HUES48 (cell line): ENCODE data around the gene R3HDM2.
"Not testable (repeated sequence)": the region's sequence is repeated elsewhere in the genome, so short reads cannot be mapped to it uniquely, and the experiment has no call there.

ENCODE experiments used
- H3K27ac ChIP-seq: one replicate; pipeline ENCODE4 v1.7.0; 2013; ENCODE audit warnings: low read depth, low read length, inconsistent platforms
- H3K27me3 ChIP-seq: 2 replicates; pipeline ENCODE4 v1.6.1; 2013; ENCODE audit warnings: mild to moderate bottlenecking, low read length; ENCODE audit not compliant: control insufficient read depth, insufficient read depth
- H3K36me3 ChIP-seq: 2 replicates; pipeline ENCODE4 v1.6.1; 2013; ENCODE audit warnings: low read length; ENCODE audit not compliant: control insufficient read depth, insufficient read depth
- H3K4me1 ChIP-seq: 2 replicates; pipeline ENCODE4 v1.6.1; 2013; ENCODE audit warnings: mild to moderate bottlenecking, low read length; ENCODE audit not compliant: control insufficient read depth, insufficient read depth
- H3K4me3 ChIP-seq: 2 replicates; pipeline ENCODE4 v1.5.1; 2013; ENCODE audit warnings: mild to moderate bottlenecking, low read depth, low read length
- H3K9ac ChIP-seq: 2 replicates; pipeline ENCODE4 v1.6.1; 2013; ENCODE audit warnings: mild to moderate bottlenecking, low read depth, low read length, moderate library complexity
- H3K9me3 ChIP-seq: 2 replicates; pipeline ENCODE4 v1.6.1; 2013; ENCODE audit warnings: low read length; ENCODE audit not compliant: control insufficient read depth, insufficient read depth

R3HDM2 gene

GRCh38 chr12:57343703-57344378, 87.0 kb downstream of the R3HDM2 start:
- H3K27me3 ChIP-seq = no peaks in the 10 kb centered on the region

GRCh38 chr12:57342207-57342691, 88.6 kb downstream of the R3HDM2 start:
- Histone ChIP-seq H3K36me3 (no peaks in the 10 kb centered on the region), H3K4me3 (no peak overlapping the region), H3K9me3 (no peaks in the 10 kb centered on the region), H3K27me3 (no peaks in the 10 kb centered on the region), H3K4me1 (peaks cover 26% of the 10 kb centered on the region), H3K9ac (no peak overlapping the region), H3K27ac (peak overlapping the region; percentile 65)

More at GRCh38 chr12:57343703-57344378, 87.0 kb downstream of the R3HDM2 start:
- H3K9ac ChIP-seq = no peak overlapping the region
- no peaks in the 10 kb centered on the region for H3K9me3 ChIP-seq
- H3K36me3 ChIP-seq = no peaks in the 10 kb centered on the region
- H3K4me3 ChIP-seq = no peak overlapping the region
- H3K4me1 ChIP-seq = peaks cover 26% of the 10 kb centered on the region
- H3K27ac ChIP-seq = no peak overlapping the region

GRCh38 chr12:57341275-57341990, 89.4 kb downstream of the R3HDM2 start:
- no peaks in the 10 kb centered on the region for H3K36me3 ChIP-seq
- peaks cover 26% of the 10 kb centered on the region for H3K4me1 ChIP-seq

GRCh38 chr12:57340104-57340503, 90.7 kb downstream of the R3HDM2 start:
- Histone ChIP-seq H3K9me3 (no peaks in the 10 kb centered on the region), H3K4me3 (no peak overlapping the region), H3K36me3 (no peaks in the 10 kb centered on the region), H3K27me3 (no peaks in the 10 kb centered on the region), H3K9ac (no peak overlapping the region), H3K4me1 (peaks cover 26% of the 10 kb centered on the region), H3K27ac (no peak overlapping the region)

More at GRCh38 chr12:57341275-57341990, 89.4 kb downstream of the R3HDM2 start:
- no peaks in the 10 kb centered on the region for H3K27me3 ChIP-seq
- no peak overlapping the region for H3K4me3 ChIP-seq
- H3K27ac ChIP-seq = peak overlapping the region; percentile 65
- no peaks in the 10 kb centered on the region for H3K9me3 ChIP-seq
- no peak overlapping the region for H3K9ac ChIP-seq

- H3K4me3 ChIP-seq, H3K9ac ChIP-seq, H3K27ac ChIP-seq, H3K27me3 ChIP-seq, H3K36me3 ChIP-seq, H3K9me3 ChIP-seq: not testable (repeated sequence)
- peaks cover 15% of the 10 kb centered on the region for H3K4me1 ChIP-seq
Measured at GRCh38 chr12:57336299-57336698, 94.5 kb downstream of the R3HDM2 start.

GRCh38 chr12:57334219-57334618, 96.6 kb downstream of the R3HDM2 start:
- Histone ChIP-seq H3K27me3 (no peaks in the 10 kb centered on the region), H3K36me3 (0 out of 2 replicates have a peak, but pooled peaks cover 3% of the 10 kb centered on the region), H3K4me3 (no peak overlapping the region), H3K4me1 (no peaks in the 10 kb centered on the region), H3K27ac (no peak overlapping the region), H3K9ac (no peak overlapping the region), H3K9me3 (no peaks in the 10 kb centered on the region)

GRCh38 chr12:57332646-57333312, 98.1 kb downstream of the R3HDM2 start:
- Histone ChIP-seq H3K9me3 (no peaks in the 10 kb centered on the region), H3K4me1 (no peaks in the 10 kb centered on the region), H3K27ac (no peak overlapping the region), H3K4me3 (no peak overlapping the region), H3K27me3 (no peaks in the 10 kb centered on the region), H3K9ac (no peak overlapping the region), H3K36me3 (0 out of 2 replicates have a peak, but pooled peaks cover 3% of the 10 kb centered on the region)

GRCh38 chr12:57330992-57331391, 99.9 kb downstream of the R3HDM2 start:
- no peak overlapping the region for H3K27ac ChIP-seq
- no peak overlapping the region for H3K4me3 ChIP-seq
- H3K9me3 ChIP-seq = no peaks in the 10 kb centered on the region
- 0 out of 2 replicates have a peak, but pooled peaks cover 3% of the 10 kb centered on the region for H3K36me3 ChIP-seq
- no peaks in the 10 kb centered on the region for H3K27me3 ChIP-seq
- no peaks in the 10 kb centered on the region for H3K4me1 ChIP-seq
- no peak overlapping the region for H3K9ac ChIP-seq

GRCh38 chr12:57329219-57329618, 101.6 kb downstream of the R3HDM2 start:
- no peak overlapping the region for H3K27ac ChIP-seq

GRCh38 chr12:57325395-57325794, 105.4 kb downstream of the R3HDM2 start:
- H3K36me3 ChIP-seq = no peaks in the 10 kb centered on the region
- no peak overlapping the region for H3K9ac ChIP-seq
- H3K4me3 ChIP-seq = no peak overlapping the region
- H3K27ac ChIP-seq = no peak overlapping the region
- no peaks in the 10 kb centered on the region for H3K9me3 ChIP-seq
- no peaks in the 10 kb centered on the region for H3K27me3 ChIP-seq
- H3K4me1 ChIP-seq = no peaks in the 10 kb centered on the region

More at GRCh38 chr12:57329219-57329618, 101.6 kb downstream of the R3HDM2 start:
- no peaks in the 10 kb centered on the region for H3K9me3 ChIP-seq
- no peaks in the 10 kb centered on the region for H3K4me1 ChIP-seq
- H3K36me3 ChIP-seq = 0 out of 2 replicates have a peak, but pooled peaks cover 3% of the 10 kb centered on the region
- H3K4me3 ChIP-seq = no peak overlapping the region
- H3K9ac ChIP-seq = no peak overlapping the region
- no peaks in the 10 kb centered on the region for H3K27me3 ChIP-seq
